Stimulated activated CD8-positive, alpha-beta memory T cell treated with anti-CD3 and anti-CD28 coated beads, Interleukin-2, amount 100 ng/mL, for 48 hours (primary cell): Measurements from ENCODE around the gene GOSR2.
A peak's percentile ranks its signal among the peaks of the same experiment; 100 is the strongest.

Source experiments
- DNase-seq, 2 donors: peaks; one replicate each; pipeline ENCODE4 v3.0.0-alpha.2; 2020; ENCODE audit warnings: low read depth in 2 of 2

Gene GOSR2

DNA sequence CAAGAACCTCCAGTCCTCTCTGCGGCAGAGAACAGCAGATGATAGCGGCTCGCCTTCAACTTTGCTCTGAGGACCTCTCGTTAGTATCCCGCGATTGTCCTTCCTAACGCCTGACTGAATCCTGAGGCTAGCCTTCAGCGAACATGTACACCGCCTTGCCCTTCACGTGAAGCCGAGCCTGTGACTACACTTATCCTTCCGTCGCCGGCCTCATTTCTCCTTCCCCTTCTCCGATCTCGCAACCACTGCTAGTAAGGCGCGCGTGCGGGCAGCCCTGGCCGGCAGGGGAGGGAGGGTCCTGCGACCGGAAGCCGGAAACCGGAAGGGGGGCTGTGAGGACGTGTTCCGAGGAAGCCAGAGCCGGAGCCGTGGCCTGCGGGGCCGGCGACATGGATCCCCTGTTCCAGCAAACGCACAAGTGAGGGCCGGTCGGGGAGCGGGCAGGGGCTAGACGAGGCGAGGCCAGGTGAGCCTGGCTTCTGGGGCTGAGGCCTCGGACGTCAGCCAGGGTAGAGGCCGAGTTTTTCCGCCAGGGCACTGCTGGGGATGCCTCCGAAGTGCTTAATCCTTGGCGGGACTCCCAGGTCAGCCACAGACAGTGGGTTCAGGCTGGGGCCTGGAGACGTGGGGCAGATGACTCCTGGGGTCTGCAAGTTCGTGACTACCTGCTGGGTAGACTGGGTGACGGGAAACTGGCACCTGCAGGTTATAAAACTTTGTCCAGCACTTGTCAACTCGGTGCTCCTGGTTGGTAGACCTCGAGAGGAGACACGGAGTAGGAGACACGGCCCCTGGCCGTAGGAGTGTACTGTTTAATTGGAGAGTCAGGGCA is at the start of gene GOSR2:
GOSR2 (plus strand) TSS at position 357 of the 832 bp plus-strand sequence; CDS start at position 390, 33 bp downstream.
- peak; percentile 83 to 88 for DNase-seq

DNA sequence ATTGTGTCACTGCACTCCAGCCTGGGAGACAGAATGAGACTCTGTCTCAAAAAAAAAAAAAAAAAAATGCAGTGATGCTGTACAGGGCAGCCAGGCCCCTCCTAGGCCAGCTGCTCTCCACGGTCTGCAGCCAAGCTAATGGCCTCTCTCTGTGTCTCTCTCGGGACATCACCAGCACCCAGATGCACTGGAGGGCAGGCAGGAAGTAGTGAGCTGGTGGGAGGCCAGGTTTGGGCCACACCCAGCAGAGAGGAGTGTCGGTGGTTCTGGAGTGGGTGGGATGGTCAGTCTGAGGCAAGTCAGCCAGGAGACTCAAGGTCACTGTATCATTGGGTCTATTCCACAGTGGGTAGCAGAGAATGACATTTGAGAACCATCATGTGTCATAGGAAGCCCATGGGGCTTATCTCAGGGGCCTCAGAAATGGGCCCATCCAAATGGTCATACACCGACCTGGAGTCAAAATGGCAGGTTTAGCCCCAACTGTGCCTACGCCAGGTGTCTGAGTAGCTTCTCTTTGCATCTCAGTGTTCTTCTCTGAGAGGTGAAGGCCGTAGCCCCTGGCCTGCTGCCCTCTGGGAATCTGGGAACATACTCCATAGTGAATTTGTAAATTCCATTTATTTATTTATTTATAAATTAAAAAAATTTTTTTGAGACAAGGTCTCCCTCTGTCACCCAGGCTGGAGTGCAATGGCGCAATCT is 48.9 kb upstream of the GOSR2 start:
- DNase-seq = no peak

DNA sequence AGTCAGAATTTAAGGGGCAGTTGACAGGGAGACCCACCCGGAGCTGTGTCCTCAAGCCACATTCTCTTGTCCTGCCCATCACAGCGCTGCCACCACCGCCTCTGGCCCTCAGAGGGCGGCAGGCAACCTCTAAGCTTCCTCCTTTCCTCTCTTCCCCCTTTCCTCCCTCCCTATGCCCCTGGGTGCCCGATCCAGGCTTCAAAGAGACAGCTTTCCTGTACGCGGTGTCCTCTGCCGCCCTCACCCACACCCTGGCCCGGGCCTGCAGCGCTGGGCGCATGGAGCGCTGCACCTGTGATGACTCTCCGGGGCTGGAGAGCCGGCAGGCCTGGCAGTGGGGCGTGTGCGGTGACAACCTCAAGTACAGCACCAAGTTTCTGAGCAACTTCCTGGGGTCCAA is 48.1 kb upstream of the GOSR2 start:
- no peak for DNase-seq

DNA sequence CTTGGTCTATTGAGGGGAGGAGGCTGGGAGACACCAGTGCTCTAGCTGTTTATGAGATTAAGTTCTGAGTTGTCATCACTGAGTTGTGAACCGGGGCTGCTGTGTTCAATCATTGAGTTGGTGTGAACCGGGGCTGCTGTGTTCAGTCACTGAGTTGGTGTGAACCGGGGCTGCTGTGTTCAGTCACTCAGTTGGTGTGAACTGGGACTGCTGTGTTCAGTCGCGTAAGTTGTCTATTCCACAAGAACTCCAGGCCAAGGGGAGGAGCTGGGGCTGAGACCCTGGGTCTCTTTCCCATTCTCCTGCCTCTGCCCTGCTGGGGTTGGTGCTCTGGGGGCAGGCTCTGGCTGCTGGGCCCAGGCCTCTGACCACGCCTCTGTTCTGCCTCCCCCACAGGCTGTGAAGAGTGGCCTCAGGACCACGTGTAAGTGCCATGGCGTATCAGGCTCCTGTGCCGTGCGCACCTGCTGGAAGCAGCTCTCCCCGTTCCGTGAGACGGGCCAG is 47.1 kb upstream of the GOSR2 start:
- no peak for DNase-seq

DNA sequence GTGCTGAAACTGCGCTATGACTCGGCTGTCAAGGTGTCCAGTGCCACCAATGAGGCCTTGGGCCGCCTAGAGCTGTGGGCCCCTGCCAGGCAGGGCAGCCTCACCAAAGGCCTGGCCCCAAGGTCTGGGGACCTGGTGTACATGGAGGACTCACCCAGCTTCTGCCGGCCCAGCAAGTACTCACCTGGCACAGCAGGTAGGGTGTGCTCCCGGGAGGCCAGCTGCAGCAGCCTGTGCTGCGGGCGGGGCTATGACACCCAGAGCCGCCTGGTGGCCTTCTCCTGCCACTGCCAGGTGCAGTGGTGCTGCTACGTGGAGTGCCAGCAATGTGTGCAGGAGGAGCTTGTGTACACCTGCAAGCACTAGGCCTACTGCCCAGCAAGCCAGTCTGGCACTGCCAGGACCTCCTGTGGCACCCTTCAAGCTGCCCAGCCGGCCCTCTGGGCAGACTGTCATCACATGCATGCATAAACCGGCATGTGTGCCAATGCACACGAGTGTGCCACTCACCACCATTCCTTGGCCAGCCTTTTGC is 46.5 kb upstream of the GOSR2 start:
- DNase-seq = no peak

DNA sequence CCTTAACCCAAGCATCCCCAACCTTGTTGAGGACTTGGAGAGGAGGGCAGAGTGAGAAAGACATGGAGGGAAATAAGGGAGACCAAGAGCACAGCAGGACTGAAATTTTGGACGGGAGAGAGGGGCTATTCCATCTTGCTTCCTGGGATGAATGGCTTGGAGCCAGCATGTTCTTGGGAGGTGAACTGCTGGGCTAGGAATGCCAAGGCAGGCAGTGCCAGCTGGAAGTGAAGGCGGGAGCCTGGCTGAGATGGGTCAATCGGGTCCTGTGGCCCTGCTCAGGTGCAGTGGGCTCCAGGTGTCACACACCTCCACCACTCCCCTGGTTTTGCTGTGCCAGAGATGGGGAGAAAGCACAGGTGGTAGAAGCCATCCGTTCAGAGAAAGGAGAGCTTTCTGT is 46.0 kb upstream of the GOSR2 start:
- no peak for DNase-seq

DNA sequence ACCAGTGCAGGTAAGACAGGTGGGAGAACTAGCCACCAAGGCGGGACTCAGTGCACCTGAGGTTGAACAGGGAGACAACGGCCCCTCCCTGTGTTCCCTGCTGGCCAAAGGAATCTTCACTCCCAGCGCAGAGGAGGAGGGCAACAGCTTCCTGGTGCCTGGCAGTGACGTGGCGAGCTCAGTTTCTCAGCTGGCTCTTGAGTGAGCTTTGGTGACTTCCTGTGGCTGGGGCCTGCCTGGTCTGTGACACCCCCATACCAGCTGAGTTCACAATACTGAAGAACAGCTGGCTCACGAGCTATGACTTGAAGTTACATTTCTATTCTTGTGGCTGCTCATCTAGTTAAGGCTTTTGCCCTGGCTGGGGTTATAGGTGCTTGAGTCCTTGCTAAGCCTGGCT is 45.5 kb upstream of the GOSR2 start:
- DNase-seq = no peak

DNA sequence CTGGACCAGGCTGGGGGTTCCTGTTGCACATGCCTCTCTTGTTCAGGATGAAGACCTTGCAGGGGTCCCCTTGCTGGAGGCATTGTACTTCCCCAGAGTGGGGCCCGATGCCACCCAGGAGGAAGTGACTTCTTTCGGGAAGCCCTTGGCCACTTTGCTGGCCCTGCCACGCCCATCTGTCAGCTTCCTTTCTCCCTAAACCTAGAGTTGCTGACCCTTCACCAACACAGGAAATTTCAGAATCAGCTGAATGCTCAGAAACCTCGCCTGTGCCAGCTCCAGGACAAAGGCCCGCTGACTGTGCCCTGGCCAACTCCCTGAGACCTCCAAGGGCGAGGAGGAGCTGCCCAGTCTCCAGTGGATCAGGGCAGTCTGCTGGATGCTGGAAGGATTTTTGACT is 44.9 kb upstream of the GOSR2 start:
- no peak for DNase-seq

DNA sequence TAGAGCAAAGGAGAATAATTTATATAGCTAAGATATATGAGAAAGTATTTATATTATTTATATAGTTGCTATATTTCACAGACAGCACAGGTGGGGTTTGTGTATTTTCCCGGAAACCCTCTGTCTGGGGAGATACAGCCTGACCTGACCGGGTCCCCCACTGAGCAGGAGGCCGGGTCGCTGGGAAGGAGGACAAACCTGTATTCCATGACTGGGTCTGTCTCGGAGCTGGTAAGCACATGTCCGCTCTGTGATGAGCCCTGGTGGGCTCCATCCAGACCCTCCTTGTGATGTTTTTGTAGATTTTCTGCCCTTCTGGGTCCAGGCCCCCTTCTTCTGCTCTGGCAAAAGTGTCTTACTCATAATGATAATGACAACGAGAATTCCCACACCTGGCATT is 43.9 kb upstream of the GOSR2 start:
- DNase-seq = no peak

DNA sequence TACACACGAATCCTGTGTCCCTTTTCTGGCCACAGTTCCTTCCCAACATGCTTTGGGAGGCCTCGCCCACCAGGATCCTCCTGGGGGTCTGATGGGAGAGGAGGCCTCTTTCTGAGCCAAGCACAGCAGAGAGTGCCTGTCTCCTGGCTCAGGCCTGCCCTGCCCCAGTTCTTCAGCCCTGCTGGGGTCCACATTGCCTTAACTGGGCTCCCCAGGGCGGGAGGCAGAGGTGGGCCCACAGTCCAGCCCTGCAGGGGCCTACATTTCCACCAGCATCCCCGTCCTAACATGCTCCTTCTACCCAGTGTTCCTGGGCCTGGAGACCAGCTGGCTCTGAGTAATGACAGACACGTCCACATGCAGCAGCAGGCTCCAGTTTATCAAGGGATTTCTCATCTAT is 41.9 kb upstream of the GOSR2 start:
- no peak for DNase-seq

DNA sequence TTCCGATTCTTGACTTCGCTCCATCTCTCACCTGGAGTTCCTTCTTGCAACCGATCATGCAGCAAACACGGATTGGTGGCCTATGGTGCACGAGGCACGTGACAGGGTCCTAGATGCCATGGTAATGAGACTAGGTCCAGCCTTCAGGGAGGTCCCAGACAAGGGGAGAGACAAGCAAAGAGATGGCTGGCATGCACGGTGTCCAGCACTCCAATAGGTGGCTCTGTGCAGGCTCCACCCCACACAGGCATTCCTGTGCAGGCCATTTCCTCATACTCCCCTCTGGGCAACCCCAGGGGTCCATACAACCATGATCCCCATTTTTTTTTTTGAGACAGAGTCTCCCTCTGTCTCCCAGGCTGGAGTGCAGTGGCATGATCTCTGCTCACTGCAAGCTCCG is 40.3 kb upstream of the GOSR2 start:
- no peak for DNase-seq

DNA sequence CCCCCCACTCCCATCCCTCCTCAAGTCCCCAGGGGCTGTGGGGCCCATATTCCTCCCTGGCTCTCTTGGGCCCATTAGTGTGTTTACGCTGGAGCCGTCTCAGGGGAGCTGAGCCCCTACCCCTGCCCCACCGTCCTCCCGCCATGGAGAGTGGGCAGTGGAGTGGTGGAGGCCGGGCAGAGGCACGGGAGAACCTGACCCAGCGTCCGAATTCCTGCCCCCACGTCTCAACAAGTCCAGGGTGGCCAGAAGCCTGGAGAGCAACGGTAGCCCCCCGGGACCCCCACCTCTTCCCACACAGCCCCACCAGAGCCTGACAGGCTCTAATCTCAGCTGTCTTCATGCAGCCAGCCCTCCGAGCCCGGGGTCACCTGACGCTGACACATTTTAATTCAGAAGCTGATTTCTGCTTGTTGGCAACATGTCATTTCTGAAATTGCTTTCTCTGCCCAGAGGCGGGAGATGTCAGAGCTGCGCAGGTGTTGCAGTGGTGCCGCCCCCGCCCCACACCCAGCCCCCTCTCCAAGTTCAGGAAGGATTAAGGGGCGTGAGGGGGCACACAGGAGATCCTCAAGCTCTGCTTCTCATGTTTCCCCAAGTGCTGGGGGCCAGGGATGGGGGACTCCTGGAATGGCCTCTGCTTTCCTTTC is 39.0 kb upstream of the GOSR2 start:
- DNase-seq = no peak

DNA sequence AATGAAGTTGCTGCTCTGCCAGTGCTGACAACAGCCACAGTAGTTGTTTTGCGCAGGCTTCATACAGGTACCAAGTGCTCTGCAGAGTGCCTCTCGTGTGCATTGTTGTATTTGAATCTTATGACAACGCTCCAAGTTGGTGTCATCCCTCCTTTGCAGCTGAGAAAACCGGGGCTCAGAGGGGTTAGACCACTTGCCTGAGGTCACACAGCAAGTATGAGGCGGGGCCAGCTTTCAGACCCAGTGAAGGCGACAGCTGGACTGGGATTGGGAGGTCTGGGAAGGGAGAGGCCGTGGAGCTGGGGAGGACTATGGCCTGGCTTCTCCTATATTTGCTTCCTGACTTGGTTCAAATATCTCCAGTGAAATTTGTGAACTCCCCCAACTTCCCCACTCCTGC is 38.4 kb upstream of the GOSR2 start:
- no peak for DNase-seq

DNA sequence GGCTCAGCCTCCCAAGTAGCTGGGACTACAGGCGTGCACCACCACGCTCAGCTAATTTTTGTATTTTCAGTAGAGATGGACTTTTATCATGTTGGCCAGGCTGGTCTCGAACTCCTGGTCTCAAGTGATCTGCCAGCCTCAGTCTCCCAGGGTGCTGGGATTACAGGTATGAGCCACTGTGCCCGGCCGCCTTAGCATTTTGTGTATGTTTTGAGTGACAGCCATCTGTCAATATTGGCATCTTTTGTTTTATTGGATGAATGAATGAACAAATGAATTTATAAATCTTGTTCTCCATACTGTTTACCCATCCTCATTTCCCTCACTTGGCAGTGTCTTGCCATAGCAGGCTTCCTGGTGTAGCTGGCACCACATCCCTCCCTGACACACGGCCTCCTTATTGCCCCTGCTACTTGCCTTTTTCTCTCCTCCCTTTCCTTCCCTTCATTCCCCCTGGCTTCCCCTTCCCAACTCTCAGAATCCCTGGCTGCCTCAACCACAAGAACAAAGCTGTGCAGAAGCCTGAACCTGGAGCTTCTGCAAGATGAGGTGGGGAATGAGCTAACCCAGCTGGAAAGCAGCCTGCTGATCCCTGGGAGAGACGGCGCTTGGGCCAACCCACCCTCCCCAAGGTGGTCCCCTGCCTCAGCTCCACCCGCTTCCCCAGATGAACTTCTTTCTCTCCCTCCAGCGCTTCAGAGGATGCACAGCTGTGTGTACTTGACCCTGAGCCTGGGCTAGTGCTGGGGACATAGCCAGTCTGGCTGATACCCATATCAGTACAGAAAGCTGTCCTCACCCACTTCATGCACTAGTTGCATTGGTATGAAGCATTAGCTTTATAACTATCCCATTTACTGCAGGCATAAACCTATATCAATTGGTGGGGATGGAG is 37.3 kb upstream of the GOSR2 start:
- DNase-seq = no peak

DNA sequence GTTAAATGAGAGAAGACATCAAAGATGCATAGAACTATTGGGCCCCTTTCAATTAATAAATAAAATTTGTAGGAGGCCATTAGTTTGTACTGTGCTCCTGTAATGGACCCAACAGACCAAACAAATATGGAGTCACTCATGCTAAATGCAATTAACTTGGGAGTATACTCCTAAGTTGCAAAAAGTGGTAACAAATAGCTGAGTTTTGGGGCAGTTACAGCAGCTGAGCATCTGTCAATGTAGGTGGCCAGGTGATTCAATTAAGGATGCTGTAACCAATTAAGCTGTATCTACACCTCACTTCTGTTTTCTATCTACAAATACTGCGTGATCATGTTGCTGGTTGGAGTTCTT is 36.7 kb upstream of the GOSR2 start:
- DNase-seq = no peak

DNA sequence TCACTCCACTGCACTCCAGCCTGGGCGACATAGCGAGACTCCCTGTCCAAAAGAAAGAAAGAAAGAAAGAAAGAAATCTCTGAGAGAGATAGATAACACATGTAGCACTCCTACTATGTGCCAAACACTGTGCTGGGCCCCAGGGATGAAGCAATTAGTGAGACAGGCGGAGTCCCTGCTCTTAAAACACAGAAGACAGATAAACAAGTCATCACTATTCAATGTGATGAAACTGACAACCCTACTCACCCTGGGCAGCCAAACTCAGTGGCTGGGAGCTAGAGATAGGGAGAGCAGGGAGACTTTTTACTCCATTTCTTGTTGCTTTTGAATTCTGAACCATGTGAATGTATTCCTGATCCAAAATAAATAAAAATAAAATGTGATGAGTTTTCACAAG is 35.2 kb upstream of the GOSR2 start:
- DNase-seq = no peak

DNA sequence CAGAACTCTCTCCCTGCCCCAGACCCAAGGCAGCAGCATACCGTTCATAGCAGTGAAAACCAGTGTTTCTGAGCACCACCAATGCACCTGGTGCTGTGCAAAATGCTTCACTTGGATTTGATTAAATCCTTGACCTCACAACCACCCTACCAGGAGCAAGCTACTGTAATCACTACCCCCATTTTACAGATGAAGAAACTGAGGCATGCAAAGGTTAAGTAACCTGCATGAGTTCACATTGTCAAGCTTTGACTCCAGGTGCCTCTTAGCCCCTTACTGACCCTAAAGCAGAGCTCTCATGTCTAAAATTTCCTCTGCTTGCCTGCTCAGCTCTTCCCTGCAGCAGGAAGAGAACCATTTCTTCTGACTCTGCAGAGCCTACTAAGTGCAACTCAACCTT is 34.2 kb upstream of the GOSR2 start:
- no peak for DNase-seq

DNA sequence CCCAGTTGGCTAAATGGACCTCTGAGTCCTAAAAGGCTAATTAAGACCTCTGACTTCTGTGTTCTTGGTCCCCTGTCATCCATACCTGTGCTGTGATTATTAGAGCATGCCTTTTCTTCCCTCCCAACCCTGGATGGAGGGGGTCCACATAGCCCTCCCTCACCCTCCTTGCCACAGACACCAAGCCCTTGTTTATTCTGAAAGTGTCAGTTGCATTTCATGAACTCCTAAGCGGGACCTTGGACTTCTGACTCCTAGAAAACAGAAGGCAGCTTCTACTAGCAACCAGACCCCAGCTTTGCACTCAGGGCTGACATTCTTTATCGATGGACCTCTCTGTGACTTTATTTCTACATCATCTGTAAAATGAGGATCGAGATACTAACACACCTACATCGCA is 33.4 kb upstream of the GOSR2 start:
- DNase-seq = no peak

DNA sequence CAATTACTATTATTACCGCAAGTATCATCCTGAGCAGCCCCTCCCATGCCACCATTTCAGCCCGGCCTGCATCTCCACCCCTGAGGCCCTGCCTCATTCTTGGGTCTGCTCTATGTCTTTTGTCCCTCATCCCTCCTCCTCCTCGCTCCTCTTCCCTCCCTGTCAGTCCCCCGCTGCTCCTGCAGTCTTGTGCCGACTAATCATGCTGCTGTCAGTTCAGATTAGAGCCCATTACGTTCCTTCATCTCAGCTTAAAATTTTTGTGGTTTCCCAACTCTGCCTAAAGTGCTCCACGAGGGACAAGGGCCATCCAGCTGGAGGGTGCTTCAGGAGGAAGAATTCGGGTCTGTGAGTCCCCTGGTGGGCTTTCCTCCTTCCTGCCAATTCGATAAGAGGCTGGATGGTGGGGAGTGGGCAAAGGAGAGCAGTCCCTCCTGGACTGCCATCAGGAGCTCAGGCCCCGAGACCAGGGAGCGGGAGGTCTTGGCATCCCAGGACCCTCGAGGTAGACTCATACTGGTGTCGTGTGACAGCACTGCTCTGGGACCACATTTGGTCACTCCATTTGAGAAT is 32.9 kb upstream of the GOSR2 start:
- no peak for DNase-seq

DNA sequence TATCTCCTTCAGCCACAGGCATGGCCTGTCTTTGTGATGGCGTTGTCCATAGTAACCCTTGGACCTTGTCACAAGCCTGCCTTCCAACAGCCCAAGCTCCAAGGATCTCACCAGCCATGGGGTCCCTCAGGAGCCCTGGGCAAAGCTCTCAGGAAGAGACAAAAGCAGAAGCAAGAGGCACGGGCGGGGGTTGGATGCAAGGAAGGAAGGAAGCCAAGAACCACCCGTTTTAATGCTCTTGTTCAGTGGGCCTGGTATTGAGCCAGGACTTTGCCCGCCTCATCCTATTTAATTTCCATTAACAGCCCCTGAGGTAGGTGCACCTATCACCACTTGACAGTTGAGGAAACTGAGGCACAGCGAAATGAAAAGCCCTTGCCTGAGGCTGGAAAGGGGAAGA is 32.3 kb upstream of the GOSR2 start:
- no peak for DNase-seq

DNA sequence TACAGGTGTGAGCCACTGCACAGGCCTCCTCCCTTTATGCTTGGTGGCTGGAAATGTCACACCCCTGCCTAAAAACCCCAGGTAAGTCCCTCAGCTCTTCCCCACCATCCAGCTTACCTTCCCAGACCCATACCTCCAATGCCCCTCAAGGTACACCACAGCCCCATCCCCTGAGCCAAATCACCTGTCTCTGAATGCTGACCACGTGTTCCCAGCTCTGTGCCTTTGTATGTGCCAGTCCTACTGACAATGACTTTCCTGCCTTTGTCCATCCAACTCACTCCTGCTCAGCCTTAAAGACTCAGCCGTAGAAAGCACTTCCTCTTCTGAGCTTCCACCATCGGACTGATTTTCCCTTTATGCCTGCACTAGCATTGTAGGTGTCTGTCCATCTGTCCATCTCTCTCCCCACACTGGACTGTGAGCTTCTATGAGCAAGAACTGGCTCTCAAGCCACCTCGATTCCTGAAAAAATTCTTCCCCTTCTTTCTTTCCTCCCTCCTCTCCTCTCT is 30.7 kb upstream of the GOSR2 start:
- no peak for DNase-seq
